Tibial nerve (tissue), 4 donors: Measurements from ENCODE around the gene EOLA1.

Experiments used
- EP300 ChIP-seq, 2 donors: sonication (generic); formaldehyde crosslinking; IDR thresholded peaks; one replicate each; pipeline ENCODE4 v1.6.1; 2017; ENCODE audit warnings: antibody characterized with exemption in 2 of 2, mild to moderate bottlenecking in 1 of 2
- POLR2A ChIP-seq, 2 donors: fragments of 450-650 bp; IDR thresholded peaks; one replicate each; pipeline ENCODE4 v1.6.1; 2017; ENCODE audit warnings: antibody characterized with exemption in 2 of 2, mild to moderate bottlenecking in 2 of 2, moderate library complexity in 2 of 2
- TF ChIP-seq, protein P1 (sequence below), 5 experiments: fragments of 200-600 bp in 3 of 5; fragments of 450-650 bp in 2 of 5; sonication (generic) in 3 of 5; IDR thresholded peaks; one replicate each; pipeline ENCODE4 v1.5.1; 2016 to 2019; ENCODE audit warnings: antibody characterized with exemption in 5 of 5, mild to moderate bottlenecking in 3 of 5, moderate library complexity in 2 of 5

GRCh38 chrX:149540621-149541520, at the start of gene EOLA1:
- TF ChIP-seq, protein P1, sequence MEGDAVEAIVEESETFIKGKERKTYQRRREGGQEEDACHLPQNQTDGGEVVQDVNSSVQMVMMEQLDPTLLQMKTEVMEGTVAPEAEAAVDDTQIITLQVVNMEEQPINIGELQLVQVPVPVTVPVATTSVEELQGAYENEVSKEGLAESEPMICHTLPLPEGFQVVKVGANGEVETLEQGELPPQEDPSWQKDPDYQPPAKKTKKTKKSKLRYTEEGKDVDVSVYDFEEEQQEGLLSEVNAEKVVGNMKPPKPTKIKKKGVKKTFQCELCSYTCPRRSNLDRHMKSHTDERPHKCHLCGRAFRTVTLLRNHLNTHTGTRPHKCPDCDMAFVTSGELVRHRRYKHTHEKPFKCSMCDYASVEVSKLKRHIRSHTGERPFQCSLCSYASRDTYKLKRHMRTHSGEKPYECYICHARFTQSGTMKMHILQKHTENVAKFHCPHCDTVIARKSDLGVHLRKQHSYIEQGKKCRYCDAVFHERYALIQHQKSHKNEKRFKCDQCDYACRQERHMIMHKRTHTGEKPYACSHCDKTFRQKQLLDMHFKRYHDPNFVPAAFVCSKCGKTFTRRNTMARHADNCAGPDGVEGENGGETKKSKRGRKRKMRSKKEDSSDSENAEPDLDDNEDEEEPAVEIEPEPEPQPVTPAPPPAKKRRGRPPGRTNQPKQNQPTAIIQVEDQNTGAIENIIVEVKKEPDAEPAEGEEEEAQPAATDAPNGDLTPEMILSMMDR (IDR thresholded peaks at IDR 0.05), result peak in 1 of 5 experiments; percentile 15
- TF ChIP-seq POLR2A (IDR thresholded peaks at IDR 0.05) (peak in 1 of 2 donors; percentile 52), EP300 (IDR thresholded peaks at IDR 0.05) (peak; percentile 69 to 87)
